ENCODE data around the gene JAKMIP1.

Gene JAKMIP1

DNA sequence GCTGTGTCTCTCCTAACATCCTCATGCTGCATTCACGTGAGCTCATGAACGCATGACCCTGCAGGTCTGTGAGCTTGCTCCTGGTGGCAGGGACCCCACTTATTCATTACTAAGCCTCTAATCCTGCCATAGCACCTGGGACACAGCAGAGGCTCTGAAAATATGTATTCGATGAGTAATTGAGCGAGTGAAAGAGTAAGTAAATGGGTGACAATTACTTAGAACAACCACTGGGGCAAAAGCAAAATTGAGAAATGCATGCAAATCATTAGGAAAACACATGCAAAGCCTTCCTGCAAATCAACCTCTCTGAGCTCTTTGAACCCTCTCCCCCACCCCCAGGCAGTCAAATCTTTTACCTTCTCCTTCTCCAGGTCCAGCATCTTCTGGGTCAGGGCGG, 158.5 kb downstream of the JAKMIP1 start:
- FAIRE-seq = no peak
- no peak for TF ChIP-seq POLR2A (IDR thresholded peaks at IDR 0.05; ENCODE audit: low read depth, low read length)
- no peak for TF ChIP-seq PAX5 (IDR thresholded peaks at IDR 0.05; ENCODE audit: insufficient read depth, low read length, severe bottlenecking)
- no peak for TF ChIP-seq SPI1 (IDR thresholded peaks at IDR 0.05; ENCODE audit: low read depth, low read length)
- no peak for TF ChIP-seq POU2F2 (IDR thresholded peaks at IDR 0.05; ENCODE audit: low read depth, low read length)
- TF ChIP-seq TAF1 (IDR thresholded peaks at IDR 0.05; ENCODE audit: low read depth, low read length) = no peak
- TF ChIP-seq POLR2AphosphoS5 (IDR thresholded peaks at IDR 0.05; ENCODE audit: low read depth, low read length) = no peak
- no peak for DNase-seq (ENCODE audit: insufficient read length, low spot score)

DNA sequence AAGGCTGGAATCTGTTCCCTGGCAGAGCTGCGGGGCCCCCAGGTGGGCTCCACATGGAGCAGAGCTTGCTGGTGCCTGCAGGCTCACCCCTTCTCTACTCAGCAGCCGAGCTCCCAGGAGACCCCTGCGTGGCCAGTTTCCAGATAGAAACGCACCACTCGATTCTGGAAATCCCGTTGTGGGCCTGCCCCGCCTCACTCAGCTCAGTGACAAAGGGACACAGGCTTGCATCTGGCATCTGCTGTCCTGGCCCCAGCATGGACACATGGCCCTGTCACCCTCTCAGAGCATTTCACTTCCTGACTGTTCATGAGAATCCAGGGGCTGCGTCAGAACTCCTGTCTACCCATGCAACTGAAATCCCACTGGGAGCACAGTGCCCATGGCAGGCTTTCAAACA, 161.6 kb downstream of the JAKMIP1 start:
- TF ChIP-seq POU2F2 (IDR thresholded peaks at IDR 0.05; ENCODE audit: low read depth, low read length) = no peak
- TF ChIP-seq PAX5 (IDR thresholded peaks at IDR 0.05; ENCODE audit: insufficient read depth, low read length, severe bottlenecking) = no peak
- no peak for TF ChIP-seq SPI1 (IDR thresholded peaks at IDR 0.05; ENCODE audit: low read depth, low read length)
- no peak for FAIRE-seq
- no peak for DNase-seq (ENCODE audit: insufficient read length, low spot score)

DNA sequence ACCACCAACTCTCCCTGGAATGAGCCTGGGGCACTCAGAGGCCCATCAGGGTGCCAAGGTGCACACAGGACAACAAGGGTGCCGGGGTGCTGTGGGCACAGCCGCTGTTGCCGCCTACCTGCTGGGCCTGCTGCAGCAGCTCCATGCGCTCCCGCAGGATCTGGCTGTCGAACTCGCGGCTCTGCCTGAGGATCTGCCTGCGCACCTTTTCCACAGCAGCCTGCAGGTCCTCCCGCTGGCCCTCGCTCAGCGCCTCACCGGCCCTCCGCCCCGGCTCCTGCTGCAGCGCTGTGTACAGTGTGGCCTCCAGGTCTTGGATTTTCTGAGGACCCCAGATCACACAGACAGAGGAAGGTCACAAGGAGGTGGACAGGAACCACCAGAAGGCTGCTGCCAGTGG, 164.6 kb downstream of the JAKMIP1 start:
- TF ChIP-seq POLR2A (IDR thresholded peaks at IDR 0.05; ENCODE audit: low read depth, low read length) (no peak), POU2F2 (IDR thresholded peaks at IDR 0.05; ENCODE audit: low read depth, low read length) (no peak), POLR2AphosphoS5 (IDR thresholded peaks at IDR 0.05; ENCODE audit: low read depth, low read length) (no peak), SPI1 (IDR thresholded peaks at IDR 0.05; ENCODE audit: low read depth, low read length) (no peak), PAX5 (IDR thresholded peaks at IDR 0.05; ENCODE audit: insufficient read depth, low read length, severe bottlenecking) (no peak), TAF1 (IDR thresholded peaks at IDR 0.05; ENCODE audit: low read depth, low read length) (no peak)
- DNase-seq (ENCODE audit: insufficient read length, low spot score) (no peak), FAIRE-seq (no peak)

DNA sequence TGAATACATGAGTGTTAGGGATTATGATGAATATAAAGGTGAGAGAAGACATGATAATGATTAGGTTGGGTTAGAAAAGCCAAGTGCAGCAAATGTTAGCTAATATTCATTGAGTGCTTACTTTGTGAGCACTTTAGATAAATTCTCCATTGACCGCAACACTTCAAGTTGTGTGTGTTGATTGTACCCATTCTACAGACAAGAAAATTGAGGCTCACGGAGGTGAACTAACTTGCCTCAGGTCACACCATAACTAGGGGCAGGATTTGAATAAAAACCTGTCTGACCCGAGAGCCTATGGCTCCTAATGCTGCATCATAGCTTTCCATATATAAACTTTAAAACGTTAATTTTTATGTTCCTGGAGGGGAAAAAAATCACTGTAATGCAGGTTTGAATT, 167.0 kb downstream of the JAKMIP1 start:
- TF ChIP-seq POLR2AphosphoS5 (IDR thresholded peaks at IDR 0.05; ENCODE audit: low read depth, low read length) (no peak), POU2F2 (IDR thresholded peaks at IDR 0.05; ENCODE audit: low read depth, low read length) (no peak), POLR2A (IDR thresholded peaks at IDR 0.05; ENCODE audit: low read depth, low read length) (no peak)
- no peak for FAIRE-seq
- DNase-seq (ENCODE audit: insufficient read length, low spot score) = no peak

DNA sequence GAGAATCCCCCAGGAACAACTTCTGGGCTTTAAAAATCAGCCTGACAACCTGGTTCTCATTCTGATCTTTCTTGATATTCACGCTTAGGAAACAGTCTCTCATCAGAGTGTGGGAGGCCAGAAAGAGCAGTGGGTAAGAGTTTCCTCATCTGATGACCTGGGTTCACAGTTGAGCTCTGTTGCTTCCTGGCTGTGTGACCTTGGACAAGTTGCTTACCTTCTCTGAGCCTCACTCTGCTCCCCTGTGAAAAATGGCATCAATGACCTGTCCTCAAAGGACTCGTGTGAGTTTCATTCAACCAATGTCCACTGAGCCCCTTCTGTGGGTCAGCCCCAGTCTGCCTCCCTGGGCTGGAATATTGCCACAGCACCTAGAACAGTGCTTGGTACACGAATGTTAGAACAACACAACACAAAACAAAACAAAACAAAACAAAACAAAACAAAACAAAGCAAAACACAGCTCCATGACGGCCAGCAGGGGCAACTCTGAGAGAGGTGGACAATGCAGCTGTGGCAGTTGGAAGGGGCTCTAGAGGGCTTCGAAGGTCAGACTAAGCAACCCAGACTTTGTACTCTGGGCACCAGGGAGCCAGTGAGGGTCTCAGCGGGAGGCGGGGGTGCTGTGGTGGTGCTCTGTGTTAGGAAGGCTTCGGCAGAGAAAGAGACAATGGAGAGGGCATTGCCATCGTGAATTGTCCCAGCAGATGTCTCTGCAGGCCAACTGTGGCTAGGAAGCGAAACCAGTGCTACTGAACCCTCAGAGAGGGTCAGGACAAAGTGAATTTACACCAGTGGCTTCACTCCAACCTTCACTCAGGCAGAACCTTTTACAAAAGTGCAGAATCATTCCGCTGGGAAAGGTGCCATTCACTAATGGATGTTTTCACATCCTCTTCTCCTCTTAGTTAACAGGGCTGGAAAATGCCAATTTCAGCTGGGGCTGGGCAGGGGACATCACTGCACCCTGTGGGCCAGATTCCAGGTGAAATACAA, 167.8 kb downstream of the JAKMIP1 start:
- DNase-seq (ENCODE audit: insufficient read length, low spot score) (no peak), FAIRE-seq (no peak)
- TF ChIP-seq POU2F2 (IDR thresholded peaks at IDR 0.05; ENCODE audit: low read depth, low read length) = no peak
- TF ChIP-seq TAF1 (IDR thresholded peaks at IDR 0.05; ENCODE audit: low read depth, low read length) = no peak
- no peak for TF ChIP-seq POLR2A (IDR thresholded peaks at IDR 0.05; ENCODE audit: low read depth, low read length)
- TF ChIP-seq SPI1 (IDR thresholded peaks at IDR 0.05; ENCODE audit: low read depth, low read length) = no peak
- no peak for TF ChIP-seq PAX5 (IDR thresholded peaks at IDR 0.05; ENCODE audit: insufficient read depth, low read length, severe bottlenecking)
- no peak for TF ChIP-seq POLR2AphosphoS5 (IDR thresholded peaks at IDR 0.05; ENCODE audit: low read depth, low read length)

DNA sequence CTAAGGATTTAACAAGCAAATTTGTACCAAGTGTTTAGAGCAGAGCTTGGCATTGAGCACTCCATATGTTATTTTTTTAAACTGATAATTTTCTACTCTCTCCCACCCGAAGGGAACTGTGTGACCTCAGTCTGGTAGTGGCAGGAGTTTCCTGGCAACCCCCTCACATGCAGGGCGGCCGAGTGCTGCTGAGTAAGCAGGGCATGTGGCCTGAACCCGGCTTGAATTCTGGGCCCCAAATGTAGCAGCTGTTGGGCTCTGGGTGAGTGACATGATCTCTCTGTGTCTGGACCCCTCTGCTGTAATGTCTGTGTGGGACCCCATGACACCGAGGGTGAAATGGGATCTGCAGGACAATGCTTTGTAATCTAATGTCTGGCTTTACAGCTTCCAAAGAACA, 168.5 kb downstream of the JAKMIP1 start:
- TF ChIP-seq TAF1 (IDR thresholded peaks at IDR 0.05; ENCODE audit: low read depth, low read length) = no peak
- TF ChIP-seq POLR2A (IDR thresholded peaks at IDR 0.05; ENCODE audit: low read depth, low read length) = no peak
- TF ChIP-seq POLR2AphosphoS5 (IDR thresholded peaks at IDR 0.05; ENCODE audit: low read depth, low read length) = no peak
- no peak for TF ChIP-seq PAX5 (IDR thresholded peaks at IDR 0.05; ENCODE audit: insufficient read depth, low read length, severe bottlenecking)
- no peak for TF ChIP-seq POU2F2 (IDR thresholded peaks at IDR 0.05; ENCODE audit: low read depth, low read length)
- no peak for TF ChIP-seq SPI1 (IDR thresholded peaks at IDR 0.05; ENCODE audit: low read depth, low read length)
- DNase-seq (ENCODE audit: insufficient read length, low spot score) (no peak), FAIRE-seq (no peak)

DNA sequence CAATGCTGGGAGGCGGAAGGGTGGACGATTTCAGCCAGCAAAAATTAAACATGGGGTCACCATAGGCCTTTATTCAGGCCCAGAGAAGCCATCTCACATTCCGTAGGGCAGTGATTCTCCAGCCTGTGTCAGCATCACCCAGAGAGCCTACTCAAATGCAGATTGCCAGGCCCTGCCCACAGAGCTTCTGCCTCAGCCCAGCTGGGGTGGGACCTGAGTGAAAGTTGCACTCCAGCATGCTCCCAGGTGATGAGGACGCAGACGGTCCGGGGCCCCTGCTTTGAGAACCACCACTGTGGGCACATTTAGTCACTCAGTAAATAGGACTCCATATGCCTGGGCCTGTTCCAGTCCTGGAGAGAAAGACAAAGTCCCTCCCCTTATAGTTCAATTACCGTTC, 169.7 kb downstream of the JAKMIP1 start:
- no peak for DNase-seq (ENCODE audit: insufficient read length, low spot score)
- no peak for TF ChIP-seq POU2F2 (IDR thresholded peaks at IDR 0.05; ENCODE audit: low read depth, low read length)
- TF ChIP-seq POLR2AphosphoS5 (IDR thresholded peaks at IDR 0.05; ENCODE audit: low read depth, low read length) = no peak
- no peak for TF ChIP-seq POLR2A (IDR thresholded peaks at IDR 0.05; ENCODE audit: low read depth, low read length)
- no peak for TF ChIP-seq SPI1 (IDR thresholded peaks at IDR 0.05; ENCODE audit: low read depth, low read length)
- FAIRE-seq = no peak

DNA sequence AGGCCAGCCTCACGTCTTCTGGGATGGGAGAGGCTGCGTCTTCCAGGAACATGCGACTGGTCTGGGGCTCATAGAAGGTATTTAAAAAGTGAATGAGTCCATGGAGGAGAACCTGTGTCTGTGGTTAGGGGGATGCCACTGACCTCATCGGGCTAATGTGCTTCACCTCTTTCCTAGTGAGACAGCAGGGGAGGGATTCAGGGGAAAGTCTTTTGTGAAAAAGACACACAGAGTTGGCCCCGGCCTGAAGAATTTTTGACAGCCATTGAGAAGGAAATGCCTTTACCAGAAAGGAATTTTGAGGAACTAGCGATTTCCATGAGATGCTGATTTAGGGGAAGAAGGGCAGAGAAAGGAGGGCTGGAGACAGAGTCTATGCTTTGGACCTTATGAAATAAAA, 171.1 kb downstream of the JAKMIP1 start:
- DNase-seq (ENCODE audit: insufficient read length, low spot score) (no peak), FAIRE-seq (no peak)
- no peak for TF ChIP-seq POU2F2 (IDR thresholded peaks at IDR 0.05; ENCODE audit: low read depth, low read length)
- no peak for TF ChIP-seq TAF1 (IDR thresholded peaks at IDR 0.05; ENCODE audit: low read depth, low read length)
- TF ChIP-seq POLR2A (IDR thresholded peaks at IDR 0.05; ENCODE audit: low read depth, low read length) = no peak
- no peak for TF ChIP-seq POLR2AphosphoS5 (IDR thresholded peaks at IDR 0.05; ENCODE audit: low read depth, low read length)
- no peak for TF ChIP-seq SPI1 (IDR thresholded peaks at IDR 0.05; ENCODE audit: low read depth, low read length)
- no peak for TF ChIP-seq PAX5 (IDR thresholded peaks at IDR 0.05; ENCODE audit: insufficient read depth, low read length, severe bottlenecking)

DNA sequence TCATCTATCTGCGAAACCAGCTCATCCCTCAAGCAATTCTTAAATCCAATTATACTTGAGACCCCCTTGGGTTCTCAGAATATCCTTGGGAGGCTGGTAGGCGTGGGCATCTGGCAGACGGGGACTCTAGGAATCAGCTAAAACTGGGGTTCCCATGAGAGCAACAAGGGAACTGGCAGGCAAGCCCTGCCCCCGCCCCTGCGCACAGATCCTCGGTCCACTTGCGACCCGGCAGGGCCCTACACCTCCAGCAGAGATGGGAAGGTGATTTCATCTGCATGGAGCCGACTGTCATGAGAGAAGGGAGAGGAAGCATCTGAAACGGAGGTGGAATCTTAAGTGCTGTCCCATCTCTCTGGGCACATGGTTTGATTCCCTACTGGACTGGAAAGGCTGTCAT, 172.2 kb downstream of the JAKMIP1 start:
- no peak for FAIRE-seq
- DNase-seq (ENCODE audit: insufficient read length, low spot score) = no peak
- no peak for TF ChIP-seq TAF1 (IDR thresholded peaks at IDR 0.05; ENCODE audit: low read depth, low read length)
- no peak for TF ChIP-seq PAX5 (IDR thresholded peaks at IDR 0.05; ENCODE audit: insufficient read depth, low read length, severe bottlenecking)
- no peak for TF ChIP-seq POLR2AphosphoS5 (IDR thresholded peaks at IDR 0.05; ENCODE audit: low read depth, low read length)
- TF ChIP-seq SPI1 (IDR thresholded peaks at IDR 0.05; ENCODE audit: low read depth, low read length) = no peak
- TF ChIP-seq POU2F2 (IDR thresholded peaks at IDR 0.05; ENCODE audit: low read depth, low read length) = no peak
- TF ChIP-seq POLR2A (IDR thresholded peaks at IDR 0.05; ENCODE audit: low read depth, low read length) = no peak

DNA sequence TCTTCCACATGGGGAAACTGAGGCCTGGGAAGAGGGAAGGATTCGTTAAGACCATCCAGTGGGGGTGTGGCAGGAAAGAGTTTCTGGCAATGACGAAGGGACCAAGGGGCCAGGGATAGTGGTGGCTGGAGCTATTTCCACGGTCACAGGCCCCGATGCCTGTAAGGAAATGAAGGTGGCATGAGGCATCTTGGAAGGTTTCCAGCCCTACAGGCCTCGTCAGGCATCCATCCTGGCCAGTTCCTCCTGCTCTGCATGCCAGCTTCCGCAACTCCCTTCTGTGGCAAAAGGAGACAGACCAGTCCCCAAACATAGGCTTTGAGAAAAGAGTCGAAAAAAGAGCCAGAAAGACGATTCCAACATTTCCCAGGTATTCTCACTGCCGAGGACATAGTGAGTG, 173.0 kb downstream of the JAKMIP1 start:
- FAIRE-seq (no peak), DNase-seq (ENCODE audit: insufficient read length, low spot score) (no peak)
- TF ChIP-seq SPI1 (IDR thresholded peaks at IDR 0.05; ENCODE audit: low read depth, low read length) = no peak
- TF ChIP-seq POU2F2 (IDR thresholded peaks at IDR 0.05; ENCODE audit: low read depth, low read length) = no peak
- no peak for TF ChIP-seq PAX5 (IDR thresholded peaks at IDR 0.05; ENCODE audit: insufficient read depth, low read length, severe bottlenecking)
- TF ChIP-seq POLR2AphosphoS5 (IDR thresholded peaks at IDR 0.05; ENCODE audit: low read depth, low read length) = no peak
- no peak for TF ChIP-seq POLR2A (IDR thresholded peaks at IDR 0.05; ENCODE audit: low read depth, low read length)
- TF ChIP-seq TAF1 (IDR thresholded peaks at IDR 0.05; ENCODE audit: low read depth, low read length) = no peak
